SIG-M5 (cell line): ENCODE measurements around the gene RAI1.
"Not testable (repeated sequence)": the region's sequence is repeated elsewhere in the genome, so short reads cannot be mapped to it uniquely, and the experiment has no call there.

Source experiments
- DNase-seq: peaks from one replicate; lab custom pipeline; 2025; lab: John Stamatoyannopoulos, UW

Gene RAI1

DNA sequence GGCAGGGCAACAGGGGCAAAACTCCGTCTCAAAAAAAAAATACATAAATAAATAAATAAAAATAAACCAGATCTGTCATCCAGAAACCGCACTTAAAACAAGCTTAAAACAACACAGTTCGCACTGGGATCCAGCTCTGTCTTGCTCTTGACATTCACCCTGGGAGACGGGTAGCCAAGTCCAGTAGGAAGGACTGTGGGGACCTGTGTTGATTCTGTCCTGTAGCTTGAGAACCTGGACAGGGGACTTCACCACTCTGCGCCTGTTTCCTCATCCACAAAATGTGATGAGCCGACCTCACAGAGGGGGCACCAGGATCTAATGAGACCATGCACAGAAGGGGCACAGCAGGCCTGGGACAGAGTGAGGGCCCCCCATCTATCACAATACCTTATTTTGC lies 1.5 kb upstream of the RAI1 start:
- DNase-seq = no peak

GRCh38 chr17:17680477-17681186 lies 626 bp upstream of the RAI1 start:
- no peak for DNase-seq

- DNase-seq = no peak
These were observed 560 bp downstream of the RAI1 start for GRCh38 chr17:17681744-17682292.

DNA sequence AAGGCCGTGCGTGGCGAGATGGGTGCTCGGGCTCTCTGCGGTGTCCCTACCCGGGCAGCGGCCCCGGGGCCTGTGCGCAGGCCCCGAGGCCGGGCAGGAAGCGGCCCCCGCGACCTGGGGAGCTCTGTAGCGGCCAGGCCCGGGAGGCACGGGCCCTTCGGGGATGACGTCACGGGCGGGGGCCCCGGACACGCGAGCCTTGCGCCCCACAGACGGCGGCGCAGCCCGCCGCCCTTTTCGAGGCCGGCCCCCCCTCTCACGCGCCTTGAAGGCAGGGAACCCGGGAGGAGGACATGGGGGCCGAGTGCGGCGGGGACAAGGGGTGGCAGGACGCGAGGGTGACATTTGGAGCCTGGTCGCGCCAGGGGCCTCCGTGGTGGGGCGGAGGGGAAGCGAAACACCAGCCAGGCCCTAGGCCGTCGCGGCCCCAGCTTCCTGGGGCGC lies 1.1 kb downstream of the RAI1 start:
- no peak for DNase-seq

GRCh38 chr17:17682737-17683680 lies 1.8 kb downstream of the RAI1 start:
- no peak for DNase-seq

DNA sequence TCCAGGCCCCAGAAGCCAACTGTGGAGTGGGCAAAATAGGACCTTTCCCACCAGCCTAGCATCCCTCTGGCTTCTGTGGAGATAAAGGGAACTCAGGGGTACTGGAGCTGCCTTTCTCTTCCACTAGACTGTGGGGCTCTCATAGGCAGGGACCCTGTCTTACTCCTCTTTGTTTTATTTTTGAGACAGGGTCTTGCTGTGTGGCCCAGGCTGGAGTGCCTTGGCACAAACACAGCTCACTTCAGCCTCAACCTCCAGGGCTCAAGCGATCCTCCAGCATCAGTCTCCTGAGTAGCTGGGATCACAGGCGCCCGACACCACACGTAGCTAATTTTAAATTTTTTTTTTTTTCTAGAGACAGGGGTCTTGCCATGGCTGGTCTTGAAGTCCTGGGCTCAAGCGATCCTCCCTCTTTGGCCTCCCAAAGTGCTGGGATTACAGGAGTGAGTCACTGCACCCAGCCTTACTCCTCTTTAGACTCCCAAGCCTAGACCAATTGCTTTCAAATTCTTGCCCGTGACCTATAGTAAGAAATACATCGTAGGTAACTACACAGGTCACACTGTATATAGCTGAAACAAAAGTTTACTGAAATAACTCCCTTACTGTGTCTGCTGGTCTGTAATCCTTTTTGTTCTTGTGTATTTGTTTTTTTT lies 2.6 kb downstream of the RAI1 start:
- DNase-seq = no peak

DNA sequence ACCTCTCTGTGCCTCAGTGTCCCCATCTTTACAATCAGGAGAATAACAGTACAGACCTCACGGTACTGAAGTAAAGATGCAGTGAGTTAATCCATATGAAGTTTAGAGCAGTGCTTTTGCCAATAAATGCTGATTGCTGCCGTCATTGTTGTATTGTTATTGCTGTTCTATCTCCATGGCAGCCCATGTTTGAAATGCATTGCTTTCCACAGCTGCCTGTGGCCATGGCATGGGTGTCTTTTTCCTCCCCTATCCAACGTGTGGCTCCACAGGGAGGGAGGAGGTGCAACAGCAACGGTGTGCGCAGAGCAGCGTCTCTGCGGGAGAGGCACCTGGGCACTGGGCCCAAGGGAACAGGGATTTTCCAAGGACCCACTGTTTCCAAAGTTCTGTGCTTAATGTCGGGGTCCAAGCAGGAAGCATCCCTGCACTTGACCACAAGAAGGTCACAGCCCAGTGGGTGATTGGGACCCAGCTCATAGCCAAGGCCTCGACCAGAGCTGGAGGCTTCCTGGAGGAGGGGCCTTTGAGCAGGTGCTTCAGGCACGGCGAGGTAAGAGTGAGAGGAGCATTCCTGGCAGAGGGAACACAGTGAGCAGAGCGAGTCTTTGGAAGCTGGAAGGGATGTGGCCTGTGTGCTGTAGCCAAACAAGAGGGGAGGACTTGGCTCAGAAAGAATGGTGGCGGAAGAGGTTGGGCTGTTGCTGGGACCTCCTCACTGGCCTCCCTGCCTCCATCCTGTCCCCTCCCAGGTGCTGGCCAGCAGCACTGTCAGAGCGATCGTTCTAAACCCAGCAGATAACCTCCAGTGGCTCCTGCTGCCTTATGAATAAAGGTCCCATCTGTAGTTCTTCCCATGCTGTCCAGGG lies 3.9 kb downstream of the RAI1 start:
- no peak for DNase-seq

- DNase-seq = no peak
These were observed 4.6 kb downstream of the RAI1 start for GRCh38 chr17:17685775-17686291.

GRCh38 chr17:17689312-17689711 lies 8.1 kb downstream of the RAI1 start:
- DNase-seq = no peak

DNA sequence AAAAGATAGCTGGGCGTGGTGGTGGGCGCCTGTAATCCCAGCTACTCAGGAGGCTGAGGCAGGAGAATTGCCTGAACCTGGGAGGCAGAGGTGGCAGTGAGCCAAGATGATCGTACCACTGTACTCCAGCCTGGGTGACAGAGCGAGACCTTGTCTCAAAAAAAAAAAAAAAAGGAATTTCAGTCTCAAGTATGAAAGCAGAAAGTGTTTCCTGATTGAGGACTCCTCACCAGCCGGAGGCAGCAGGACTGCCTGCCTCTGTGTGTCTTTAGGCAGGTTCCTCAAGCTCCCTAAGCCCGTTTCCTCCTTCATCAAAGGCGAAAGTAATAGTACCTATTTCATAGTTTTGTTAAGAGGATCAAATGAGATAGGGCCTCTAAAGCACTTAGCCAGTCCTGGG lies 9.0 kb downstream of the RAI1 start:
- DNase-seq = not testable (repeated sequence)

DNA sequence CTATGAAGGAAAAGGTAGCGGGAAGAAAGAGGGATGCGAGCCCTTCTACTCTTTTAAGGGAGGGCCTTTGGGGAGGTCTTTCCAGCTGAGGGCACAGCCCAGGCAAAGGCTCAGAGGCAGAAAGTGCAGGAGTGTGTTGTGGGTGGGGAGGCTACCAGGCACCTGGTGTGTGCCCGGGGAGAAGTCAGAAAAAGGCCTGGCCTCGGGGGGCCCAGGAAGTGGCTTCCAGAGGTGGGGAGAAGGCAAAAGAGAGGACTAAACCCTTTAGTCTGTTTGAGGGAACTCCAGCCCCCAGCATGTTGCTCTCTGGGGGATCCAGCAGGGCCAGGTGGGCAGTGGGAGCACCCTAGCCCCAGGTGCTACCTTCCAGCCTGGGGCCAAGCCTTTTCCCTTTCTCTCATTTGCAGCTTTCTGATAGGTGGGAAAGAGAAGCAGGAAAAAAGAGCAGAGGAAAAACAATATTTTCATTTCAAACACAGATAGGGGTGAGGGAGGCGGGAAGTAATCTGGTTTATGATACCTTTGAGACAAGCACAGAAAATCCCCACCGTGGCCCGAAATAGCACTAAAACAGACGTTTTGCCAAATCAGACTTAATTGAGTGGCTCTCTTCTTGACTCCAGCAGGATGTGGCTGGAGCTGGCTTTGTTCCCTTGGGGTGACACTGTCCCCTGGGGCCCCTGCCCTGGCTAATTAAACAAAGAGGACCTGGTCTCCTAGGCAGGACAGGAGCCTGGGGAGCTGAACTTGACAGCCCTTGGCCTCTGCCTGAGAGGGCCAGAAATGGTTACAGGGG lies 10.4 kb downstream of the RAI1 start:
- DNase-seq = no peak

- DNase-seq = no peak
These were observed 11.3 kb downstream of the RAI1 start for GRCh38 chr17:17692353-17693252.

DNA sequence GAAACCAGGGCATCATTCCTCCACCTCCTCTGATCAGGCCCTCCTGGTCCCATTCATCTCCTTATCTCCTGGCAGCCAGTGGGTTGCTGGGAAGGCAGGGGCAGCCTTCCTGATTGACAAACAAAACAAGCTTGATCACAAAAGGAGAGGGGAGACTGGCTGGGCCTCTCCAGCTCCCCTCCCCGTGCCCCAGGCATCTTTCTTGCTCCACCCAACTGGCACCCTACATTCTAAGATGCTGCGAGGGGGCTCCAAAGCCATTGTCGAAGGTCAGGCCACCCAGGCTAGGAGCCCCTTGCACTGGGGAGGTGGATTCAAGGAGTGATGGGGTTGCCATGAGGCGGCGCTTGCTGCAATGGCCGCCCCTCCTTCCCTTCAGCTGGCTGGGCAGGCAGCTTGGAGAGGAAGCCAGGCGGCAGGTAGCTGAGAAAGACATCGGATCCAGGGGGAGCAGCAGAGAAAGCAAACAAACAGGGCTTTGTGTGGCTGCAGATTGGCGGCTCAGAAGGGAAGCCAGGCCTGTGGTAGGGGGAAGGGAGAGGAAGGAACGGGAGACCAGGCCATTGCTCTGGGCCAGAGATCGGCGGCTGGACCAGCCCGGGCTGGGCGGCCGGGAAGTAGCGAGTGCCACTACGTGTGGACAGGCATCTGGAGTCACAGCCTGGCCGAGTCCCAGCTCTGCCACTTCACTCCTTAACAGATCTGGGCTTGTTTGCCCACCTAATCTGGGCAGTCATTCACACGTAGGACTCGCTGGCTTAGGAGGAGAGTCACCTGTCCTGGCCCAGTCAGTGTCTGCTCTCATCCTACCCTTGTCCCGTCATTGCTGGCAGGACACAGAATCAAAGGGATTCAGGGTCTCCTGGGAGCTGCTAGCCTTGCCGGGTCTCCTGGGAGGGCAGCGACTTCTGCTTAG lies 12.3 kb downstream of the RAI1 start:
- no peak for DNase-seq

DNA sequence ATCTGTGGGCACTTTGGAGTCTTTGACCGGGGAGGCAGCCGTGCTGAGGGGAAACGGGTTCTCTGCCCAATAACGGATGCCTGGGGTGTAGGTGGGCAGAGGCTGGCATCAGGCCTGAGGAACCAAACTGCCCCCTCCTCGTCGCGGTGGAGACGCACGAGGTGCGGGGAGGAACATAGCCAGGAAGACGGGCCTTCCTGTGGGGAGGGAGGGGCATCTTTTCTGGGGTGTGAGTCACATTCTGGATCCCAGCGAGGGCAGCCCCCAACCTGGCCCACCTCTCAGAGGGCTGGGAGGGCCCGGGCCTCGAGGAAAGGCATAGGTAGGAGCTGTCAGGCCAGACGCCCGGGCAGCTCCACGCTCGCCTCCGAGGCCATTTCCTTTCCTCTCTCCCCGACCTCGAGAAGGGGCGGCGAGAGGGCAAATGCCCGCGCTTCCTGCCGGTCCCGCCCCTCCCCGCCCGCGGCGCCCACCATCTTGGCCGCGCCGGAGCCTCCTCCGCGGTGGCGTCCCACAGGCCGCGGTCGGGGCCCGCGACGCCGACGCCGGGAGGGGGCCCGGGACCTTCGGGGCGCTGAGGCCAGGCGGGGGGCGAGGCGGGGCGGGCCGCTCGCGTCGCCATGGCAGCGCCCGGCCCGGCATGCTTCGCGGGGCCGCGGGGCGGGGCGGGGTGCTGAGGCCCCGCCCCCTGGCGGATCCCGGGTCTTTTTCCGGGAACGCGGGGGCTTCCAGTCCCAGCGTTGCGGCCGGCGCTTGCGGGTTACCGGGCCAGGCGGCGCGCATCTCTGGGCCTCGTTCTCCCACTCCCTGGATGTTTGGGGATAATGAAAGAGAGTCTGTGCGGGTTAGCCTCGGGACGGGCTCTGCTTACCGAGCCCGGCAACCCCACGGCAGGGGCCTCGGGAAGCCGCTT lies 13.2 kb downstream of the RAI1 start:
- no peak for DNase-seq

DNA sequence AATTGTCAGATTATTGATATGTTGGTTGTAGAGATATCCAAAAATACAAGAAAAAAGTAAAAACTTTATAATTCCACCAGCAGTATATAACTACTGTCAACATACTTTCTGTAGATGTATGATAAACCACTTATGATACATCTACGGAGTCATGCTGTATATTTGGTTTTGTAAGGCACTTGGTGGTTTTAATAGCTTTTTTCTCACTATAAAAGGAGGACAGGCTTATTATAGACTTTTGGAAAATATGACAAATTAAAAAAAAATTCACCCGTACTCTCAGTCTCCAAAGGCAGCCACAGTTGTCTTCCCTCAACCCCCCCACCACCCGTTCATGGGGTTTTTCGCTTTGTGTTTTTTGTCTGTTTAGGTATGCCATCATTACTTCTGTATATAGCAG lies 14.8 kb downstream of the RAI1 start:
- DNase-seq = no peak

GRCh38 chr17:17696882-17697633 lies 15.8 kb downstream of the RAI1 start:
- no peak for DNase-seq
